K562 (cell line): Measurements from ENCODE around the gene NACC1. TPM values are rescaled to one million over a fixed set of nuclear protein-coding genes. Genes with fewer than 3 reads are reported as not detected.
A peak's percentile ranks its signal among the peaks of the same experiment; 100 is the strongest.

ENCODE experiments used
- BDP1 ChIP-seq: IDR thresholded peaks from 3 replicates; pipeline ENCODE4 v1.6.1; 2011; ENCODE audit not compliant: insufficient read length, insufficient read depth
- EHMT2 ChIP-seq: fragments of 450-650 bp; IDR thresholded peaks from 2 replicates; pipeline ENCODE4 v1.6.1; 2018; ENCODE audit warnings: antibody characterized with exemption
- FOSL1 ChIP-seq: fragments of 200-800 bp; sonication (Bioruptor generic); conservative IDR thresholded peaks from 2 replicates; pipeline ENCODE4 v1.6.1; 2016; ENCODE audit warnings: missing genetic modification characterization, missing compliant biosample characterization
- MYBL2 ChIP-seq, 2 experiments: fragments of 450-650 bp in 1 of 2; sonication (generic) in 1 of 2; formaldehyde crosslinking in 1 of 2; IDR thresholded peaks; 2 replicates each; pipeline versions ENCODE4 v1.6.1 to v1.8.1; 2017 to 2022; ENCODE audit warnings: borderline replicate concordance in 1 of 2, inconsistent platforms in 1 of 2, low read depth in 1 of 2, mild to moderate bottlenecking in 1 of 2, missing genetic modification reagents in 1 of 2, moderate library complexity in 1 of 2
- PCBP2 ChIP-seq: fragments of 200-400 bp; formaldehyde crosslinking; IDR thresholded peaks from 2 replicates; pipeline ENCODE4 v1.6.1; 2018; ENCODE audit warnings: low read length, low read depth, mild to moderate bottlenecking, moderate library complexity; ENCODE audit not compliant: poor library complexity, severe bottlenecking
- SIRT6 ChIP-seq: IDR thresholded peaks from one replicate; pipeline ENCODE4 v1.6.1; 2012; ENCODE audit warnings: low read depth, mild to moderate bottlenecking, control low read depth, inconsistent platforms, low read length, moderate library complexity
- XRCC5 ChIP-seq: fragments of 200-400 bp; formaldehyde crosslinking; IDR thresholded peaks from 2 replicates; pipeline ENCODE4 v1.6.1; 2017; ENCODE audit warnings: low read depth, mild to moderate bottlenecking, low read length
- ZKSCAN1 ChIP-seq: fragments of 150-350 bp; IDR thresholded peaks from 2 replicates; pipeline ENCODE4 v1.6.1; 2016; ENCODE audit warnings: low read depth, low read length
- ZNF407 ChIP-seq: fragments of 450-650 bp; IDR thresholded peaks from 2 replicates; pipeline ENCODE4 v1.6.1; 2016; ENCODE audit warnings: low read depth
- ZNF551 ChIP-seq: fragments of 250-450 bp; sonication (Bioruptor Pico); IDR thresholded peaks from 2 replicates; pipeline ENCODE4 v1.5.0; 2021; ENCODE audit warnings: mild to moderate bottlenecking, moderate library complexity
- ZNF57 ChIP-seq: fragments of 450-650 bp; formaldehyde crosslinking; IDR thresholded peaks from 2 replicates; pipeline ENCODE4 v1.4.0; 2020; ENCODE audit warnings: mild to moderate bottlenecking, moderate library complexity
- ZNF707 ChIP-seq: fragments of 250-450 bp; sonication (Bioruptor Pico); conservative IDR thresholded peaks from 2 replicates; pipeline ENCODE4 v1.8.0; 2022; ENCODE audit warnings: inconsistent platforms, mild to moderate bottlenecking, moderate library complexity
- ZNF764 ChIP-seq: fragments of 250-450 bp; sonication (Bioruptor Pico); IDR thresholded peaks from 2 replicates; pipeline ENCODE4 v1.4.0; 2020; ENCODE audit warnings: low read depth, mild to moderate bottlenecking, moderate library complexity
- polyA plus RNA-seq, 8 experiments: library from polyadenylated mRNA; depleted of rRNA in 4 of 8; stranded (reverse) in 5 of 8; unstranded in 3 of 8; fragments of >200 nt; fragmentation: Nextera tagmentation in 2 of 8; fragmentation: Illumina TruSeq in 1 of 8; extraction: Ambion mirVana in 2 of 8; extraction: Trizol in 1 of 8; gene quantifications; 2 replicates each; pipeline versions ENCODE4 v1.2.1 to v1.2.3, GENCODE V29; 2011 to 2014; ENCODE audit warnings: inconsistent platforms in 1 of 8, missing spikeins in 1 of 8
- total RNA-seq, 7 experiments: library from RNA; depleted of rRNA in 6 of 7; stranded (reverse); fragments of >200 nt in 6 of 7; fragmentation: Illumina TruSeq in 2 of 7; extraction: Trizol in 2 of 7; gene quantifications; 2 replicates each; pipeline versions ENCODE4 v1.2.1 to v1.2.3, GENCODE V29; 2011 to 2021; ENCODE audit warnings: low replicate concordance in 1 of 7
- TF ChIP-seq, protein P1 (sequence below): fragments of 450-650 bp; IDR thresholded peaks from 2 replicates; pipeline ENCODE4 v1.6.1; 2016
- TF ChIP-seq, protein P2 (sequence below): fragments of 250-450 bp; sonication (Bioruptor Pico); IDR thresholded peaks from 2 replicates; pipeline ENCODE4 v1.5.0; 2021

NACC1 gene
- total and polyA plus RNA-seq, 9 of the 15 experiments (the other 6 are each of a cell fraction or from before 2014, with no cell fraction given): 0.04 to 96.6 (median 25.8) TPM

DNA sequence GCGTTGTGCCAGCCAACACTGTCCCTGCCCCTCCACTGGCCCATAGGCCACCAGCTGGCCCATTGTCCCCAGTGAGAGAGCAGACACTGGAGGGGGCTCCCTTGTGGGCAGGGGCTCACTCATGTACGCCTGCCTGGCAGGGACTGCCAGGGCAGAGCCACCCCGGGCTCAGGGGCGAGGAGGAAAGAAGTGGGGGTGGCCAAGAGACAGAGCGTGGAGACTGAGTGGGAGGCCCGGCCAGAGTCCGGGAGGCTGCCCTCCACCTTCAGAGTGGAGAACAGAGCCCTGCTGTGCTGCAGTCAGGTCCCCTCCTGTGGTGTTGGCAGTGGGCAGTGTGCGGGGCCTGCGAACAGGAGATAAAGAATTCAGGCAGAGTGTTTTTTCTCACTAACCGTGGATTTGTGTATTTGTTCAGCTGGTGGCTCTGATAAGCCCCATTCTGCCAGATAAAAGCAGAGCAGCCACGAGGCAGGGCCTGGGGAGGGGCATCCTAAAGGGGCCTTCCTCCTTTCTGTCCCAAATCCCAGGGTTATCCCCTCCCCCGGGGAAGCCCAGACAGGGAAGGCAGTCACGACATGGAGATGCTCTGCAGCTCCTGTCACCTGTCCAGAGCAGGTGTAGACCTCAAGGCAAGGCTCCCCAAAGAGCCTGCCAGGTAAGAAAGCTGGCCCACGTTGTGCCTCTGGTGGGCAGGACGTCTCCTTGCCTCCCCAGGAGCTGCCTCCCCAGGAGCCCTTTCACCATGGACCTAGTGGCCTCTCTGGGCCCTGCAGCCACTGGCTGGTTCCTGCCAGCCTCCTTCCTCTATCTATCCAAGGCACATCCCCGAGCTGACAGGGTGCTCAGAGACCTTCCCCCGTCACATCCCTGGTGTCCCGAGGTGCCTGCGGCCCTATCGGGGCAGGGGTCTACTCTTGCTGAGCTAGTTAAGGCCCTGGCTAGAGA is 48.4 kb upstream of the NACC1 start (continued):
- TF ChIP-seq ZNF764 (CRISPR knock-in tag) (no peak), ZKSCAN1 (peak; percentile 59; the same call in 1 of the 2 replicates), SIRT6 (no peak), BDP1 (no peak), XRCC5 (0 out of 2 replicates have a peak, but pooled peaks have one; percentile 38), PCBP2 (no peak), ZNF57 (CRISPR knock-in tag) (no peak), ZNF551 (CRISPR knock-in tag) (no peak), ZNF407 (no peak), MYBL2 (IDR thresholded peaks at IDR 0.05; ENCODE audit: low read depth) (no peak), MYBL2 (CRISPR knock-in tag; IDR thresholded peaks at IDR 0.05; ENCODE audit: borderline replicate concordance) (no peak), FOSL1 (tag) (peak; percentile 78), EHMT2 (no peak), ZNF707 (CRISPR knock-in tag) (no peak)
- TF ChIP-seq, protein P1, sequence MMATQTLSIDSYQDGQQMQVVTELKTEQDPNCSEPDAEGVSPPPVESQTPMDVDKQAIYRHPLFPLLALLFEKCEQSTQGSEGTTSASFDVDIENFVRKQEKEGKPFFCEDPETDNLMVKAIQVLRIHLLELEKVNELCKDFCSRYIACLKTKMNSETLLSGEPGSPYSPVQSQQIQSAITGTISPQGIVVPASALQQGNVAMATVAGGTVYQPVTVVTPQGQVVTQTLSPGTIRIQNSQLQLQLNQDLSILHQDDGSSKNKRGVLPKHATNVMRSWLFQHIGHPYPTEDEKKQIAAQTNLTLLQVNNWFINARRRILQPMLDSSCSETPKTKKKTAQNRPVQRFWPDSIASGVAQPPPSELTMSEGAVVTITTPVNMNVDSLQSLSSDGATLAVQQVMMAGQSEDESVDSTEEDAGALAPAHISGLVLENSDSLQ: no peak
- TF ChIP-seq, protein P2, sequence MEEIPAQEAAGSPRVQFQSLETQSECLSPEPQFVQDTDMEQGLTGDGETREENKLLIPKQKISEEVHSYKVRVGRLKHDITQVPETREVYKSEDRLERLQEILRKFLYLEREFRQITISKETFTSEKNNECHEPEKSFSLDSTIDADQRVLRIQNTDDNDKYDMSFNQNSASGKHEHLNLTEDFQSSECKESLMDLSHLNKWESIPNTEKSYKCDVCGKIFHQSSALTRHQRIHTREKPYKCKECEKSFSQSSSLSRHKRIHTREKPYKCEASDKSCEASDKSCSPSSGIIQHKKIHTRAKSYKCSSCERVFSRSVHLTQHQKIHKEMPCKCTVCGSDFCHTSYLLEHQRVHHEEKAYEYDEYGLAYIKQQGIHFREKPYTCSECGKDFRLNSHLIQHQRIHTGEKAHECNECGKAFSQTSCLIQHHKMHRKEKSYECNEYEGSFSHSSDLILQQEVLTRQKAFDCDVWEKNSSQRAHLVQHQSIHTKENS (CRISPR knock-in tag): no peak
